CD4-positive, alpha-beta T cell (primary cell): ENCODE results near the gene MBTD1. TPM values are rescaled to one million over a fixed set of nuclear protein-coding genes. Genes with fewer than 3 reads are reported as not detected.

ENCODE experiments used
- ATAC-seq: fragments of 200-7000 bp; cut with Tn5 transposase; one replicate; pipeline ENCODE4 v1.10.0; 2022; ENCODE audit warnings: mild to moderate bottlenecking; ENCODE audit not compliant: poor library complexity
- CTCF ChIA-PET: fragments of 350-600 bp; sonication (Branson Sonifier 250); formaldehyde crosslinking; loops from one replicate; lab custom pipeline; 2021; ENCODE audit warnings: antibody characterized with exemption, inconsistent platforms; lab: Charles Lee
- POLR2A ChIA-PET: fragments of 350-600 bp; sonication (Branson Sonifier 250); formaldehyde crosslinking; loops from one replicate; lab custom pipeline; 2021; ENCODE audit warnings: antibody characterized with exemption, inconsistent platforms; lab: Charles Lee
- DNase-seq, 14 experiments: peaks; one replicate each; pipeline ENCODE4 v3.0.0-alpha.2; 2013 to 2020; ENCODE audit warnings: mixed read lengths in 2 of 14
- H3K27ac ChIP-seq, 2 donors: one replicate each; pipeline versions ENCODE4 v1.5.1 to v1.7.0; 2013; ENCODE audit warnings: low read length in 2 of 2, low read depth in 1 of 2, mild to moderate bottlenecking in 1 of 2
- H3K27me3 ChIP-seq, 2 experiments: 1 replicate in 1 of 2; 2 replicates in 1 of 2; pipeline versions ENCODE4 v1.6.1 to v1.7.0; 2013; ENCODE audit warnings: low read length in 2 of 2, control low read depth in 1 of 2, mild to moderate bottlenecking in 1 of 2, moderate library complexity in 1 of 2; ENCODE audit not compliant: insufficient read depth in 2 of 2, control insufficient read depth in 1 of 2
- H3K36me3 ChIP-seq: one replicate; pipeline ENCODE4 v1.6.1; 2013; ENCODE audit warnings: low read length, control low read depth; ENCODE audit not compliant: insufficient read depth
- H3K4me1 ChIP-seq: one replicate; pipeline ENCODE4 v1.6.1; 2013; ENCODE audit warnings: low read length, control low read depth; ENCODE audit not compliant: insufficient read depth
- H3K4me3 ChIP-seq: one replicate; pipeline ENCODE4 v1.5.1; 2013; ENCODE audit warnings: mild to moderate bottlenecking, low read length, moderate library complexity
- H3K9me3 ChIP-seq, 2 experiments: 1 replicate in 1 of 2; 2 replicates in 1 of 2; pipeline versions ENCODE4 v1.6.1 to v1.7.0; 2013; ENCODE audit warnings: low read length in 2 of 2, mild to moderate bottlenecking in 2 of 2, control low read depth in 1 of 2, moderate library complexity in 1 of 2; ENCODE audit not compliant: control insufficient read depth in 1 of 2, insufficient read depth in 1 of 2
- H3K27ac Mint-ChIP-seq: one replicate; pipeline ENCODE4 v1.8.0; 2020; ENCODE audit warnings: mixed read lengths
- H3K27me3 Mint-ChIP-seq: one replicate; pipeline ENCODE4 v1.8.0; 2021; ENCODE audit warnings: mixed read lengths
- H3K36me3 Mint-ChIP-seq: one replicate; pipeline ENCODE4 v1.8.0; 2021; ENCODE audit warnings: low read depth, mixed read lengths
- H3K4me1 Mint-ChIP-seq: one replicate; pipeline ENCODE4 v1.8.0; 2021; ENCODE audit warnings: low read depth, mixed read lengths
- H3K4me3 Mint-ChIP-seq: one replicate; pipeline ENCODE4 v1.8.0; 2020; ENCODE audit warnings: mild to moderate bottlenecking, mixed read lengths
- H3K9me3 Mint-ChIP-seq: one replicate; pipeline ENCODE4 v1.8.0; 2020; ENCODE audit warnings: mixed read lengths
- CTCF ChIP-seq: fragments of 200-600 bp; IDR thresholded peaks from one replicate; pipeline ENCODE4 v1.8.0; 2022; ENCODE audit warnings: antibody characterized with exemption, mild to moderate bottlenecking
- intact Hi-C, 2 experiments: fragments of 100-400 bp; cut with DNase I in 1 of 2; cut with micrococcal nuclease in 1 of 2; formaldehyde crosslinking; loops; one replicate each; pipeline versions ENCODE4 v1.15.1 to v1.9.0; 2023 to 2025; cut with DNase I, micrococcal nuclease
- total RNA-seq, 174 experiments: library from RNA in 2 of 174; stranded (reverse) in 2 of 174; gene quantifications; one replicate each; pipeline ENCODE4 v1.2.3 and lab custom pipeline; 2021 to 2026

MBTD1 gene
- total RNA-seq, 2 experiments from 2014 or later: 23.0 TPM

GRCh38 chr17:51245535-51245934, 14.3 kb downstream of the MBTD1 start:
- Mint-ChIP-seq H3K27me3 (no peaks in the 10 kb centered on the region), H3K9me3 (no peaks in the 10 kb centered on the region), H3K4me1 (peaks cover 28% of the 10 kb centered on the region), H3K36me3 (peaks cover 19% of the 10 kb centered on the region), H3K27ac (no peak overlapping the region), H3K4me3 (no peak overlapping the region)
- Histone ChIP-seq H3K4me1 (no peaks in the 10 kb centered on the region), H3K27ac (no peak overlapping the region), H3K36me3 (no peaks in the 10 kb centered on the region), H3K4me3 (no peak overlapping the region), H3K27me3 (no peaks in the 10 kb centered on the region), H3K9me3 (no peaks in the 10 kb centered on the region)
- CTCF ChIA-PET: no interaction called here
- no peak for DNase-seq
- ATAC-seq: no peak
- intact Hi-C loops: no loop called here
- TF ChIP-seq CTCF: no peak
- POLR2A ChIA-PET: no interaction called here

- no peaks in the 10 kb centered on the region for H3K36me3 ChIP-seq
- Mint-ChIP-seq H3K27ac (no peak overlapping the region), H3K4me3 (no peak overlapping the region), H3K4me1 (peaks cover 43% of the 10 kb centered on the region), H3K36me3 (peaks cover 15% of the 10 kb centered on the region), H3K27me3 (no peaks in the 10 kb centered on the region), H3K9me3 (no peaks in the 10 kb centered on the region)
- no peak for TF ChIP-seq CTCF
- no peaks in the 10 kb centered on the region for H3K4me1 ChIP-seq
- DNase-seq (no peak), ATAC-seq (no peak)
- no peaks in the 10 kb centered on the region for H3K27me3 ChIP-seq
- H3K4me3 ChIP-seq: no peak overlapping the region
- CTCF ChIA-PET: no interaction called here
- POLR2A ChIA-PET: no interaction called here
- no peak overlapping the region for H3K27ac ChIP-seq
- intact Hi-C loops: no loop called here
- no peaks in the 10 kb centered on the region for H3K9me3 ChIP-seq
Measured at GRCh38 chr17:51244041-51244440, 15.8 kb downstream of the MBTD1 start.

- Mint-ChIP-seq H3K4me1 (peaks cover 73% of the 10 kb centered on the region), H3K4me3 (no peak overlapping the region), H3K36me3 (peaks cover 7% of the 10 kb centered on the region), H3K9me3 (no peaks in the 10 kb centered on the region), H3K27me3 (no peaks in the 10 kb centered on the region), H3K27ac (no peak overlapping the region)
- no peak for TF ChIP-seq CTCF
- ChIA-PET POLR2A (no interaction called here), CTCF (no interaction called here)
- H3K27me3 ChIP-seq: no peaks in the 10 kb centered on the region
- no peaks in the 10 kb centered on the region for H3K9me3 ChIP-seq
- peaks cover 4% of the 10 kb centered on the region for H3K4me1 ChIP-seq
- no peak overlapping the region for H3K27ac ChIP-seq
- DNase-seq: no peak
- no peak overlapping the region for H3K4me3 ChIP-seq
- intact Hi-C loops: no loop called here
- H3K36me3 ChIP-seq: no peaks in the 10 kb centered on the region
- no peak for ATAC-seq
Measured at GRCh38 chr17:51240275-51240674, 19.6 kb downstream of the MBTD1 start.
